ENCODE results near the gene ABCG4.

Gene ABCG4

GRCh38 chr11:119207415-119207960 lies 58.6 kb downstream of the ABCG4 start:
- H3K27me3 ChIP-seq, result no peaks in the 10 kb centered on the region
- peak overlapping the region; percentile 77 to 98 (median 92) for H3K9ac ChIP-seq
- H3K9me3 ChIP-seq (replicated peaks in 1 of 11), result no peaks in the 10 kb centered on the region
- no peak for TF ChIP-seq Cebpa-rat (IDR thresholded peaks at IDR 0.05)
- H3K4me1 ChIP-seq, result peaks cover 25 to 57% (median 38%) of the 10 kb centered on the region in 10 experiments
- H3K36me3 ChIP-seq, result peaks cover 0 to 14% (median 4%) of the 10 kb centered on the region in 11 experiments; a peak in 5 of 22 replicates
- peaks cover 49 to 58% (median 51%) of the 10 kb centered on the region in 11 experiments; a peak in 21 of 22 replicates for H4K20me1 ChIP-seq
- H3K4me2 ChIP-seq, result peak overlapping the region; percentile 70 to 95 (median 88)
- peak overlapping the region; percentile 22 to 93 (median 89); a peak in 21 of 22 replicates for H3K27ac ChIP-seq
- peak overlapping the region; percentile 81 to 99 (median 97) for H3K4me3 ChIP-seq

GRCh38 chr11:119209186-119209585 lies 60.3 kb downstream of the ABCG4 start:
- peaks cover 65 to 75% (median 68%) of the 10 kb centered on the region in 11 experiments for H4K20me1 ChIP-seq
- H3K27me3 ChIP-seq, result no peaks in the 10 kb centered on the region
- peak overlapping the region in 6 of 11 experiments; percentile 7 to 85 (median 77); a peak in 8 of 22 replicates for H3K4me2 ChIP-seq
- peaks cover 25 to 66% (median 42%) of the 10 kb centered on the region in 10 experiments for H3K4me1 ChIP-seq
- H3K4me3 ChIP-seq, result no peak overlapping the region
- H3K36me3 ChIP-seq, result peaks cover 0 to 20% (median 4%) of the 10 kb centered on the region in 11 experiments; a peak in 7 of 22 replicates
- H3K9me3 ChIP-seq (replicated peaks in 1 of 11), result no peaks in the 10 kb centered on the region
- H3K9ac ChIP-seq, result peak overlapping the region in 2 of 11 experiments; percentile 11 to 28; a peak in 3 of 22 replicates
- H3K27ac ChIP-seq, result no peak overlapping the region
- TF ChIP-seq Cebpa-rat (IDR thresholded peaks at IDR 0.05), result no peak

- H3K4me1 ChIP-seq, result peaks cover 20 to 65% (median 33%) of the 10 kb centered on the region in 10 experiments
- H4K20me1 ChIP-seq, result peaks cover 69 to 83% (median 77%) of the 10 kb centered on the region in 11 experiments
- no peak overlapping the region for H3K4me3 ChIP-seq
- H3K27me3 ChIP-seq, result no peaks in the 10 kb centered on the region
- peak overlapping the region in 1 of 11 experiments; percentile 19; a peak in 1 of 22 replicates for H3K27ac ChIP-seq
- H3K36me3 ChIP-seq, result peaks cover 0 to 22% (median 4%) of the 10 kb centered on the region in 11 experiments; a peak in 7 of 22 replicates
- peak overlapping the region in 1 of 11 experiments; percentile 27; a peak in 1 of 22 replicates for H3K9ac ChIP-seq
- no peak for TF ChIP-seq Cebpa-rat (IDR thresholded peaks at IDR 0.05)
- H3K4me2 ChIP-seq, result peak overlapping the region in 4 of 11 experiments; percentile 11 to 82 (median 67); a peak in 7 of 22 replicates
- no peaks in the 10 kb centered on the region for H3K9me3 ChIP-seq (replicated peaks in 1 of 11)
Observed at GRCh38 chr11:119210050-119210449, 61.2 kb downstream of the ABCG4 start.
